Endodermal cell (in vitro differentiated cells): ENCODE data around the gene VGF. TPM values are rescaled to one million over a fixed set of nuclear protein-coding genes. Genes with fewer than 3 reads are reported as not detected.
"Not testable (repeated sequence)": the region's sequence is repeated elsewhere in the genome, so short reads cannot be mapped to it uniquely, and the experiment has no call there.

Source experiments
- DNase-seq: peaks from one replicate; pipeline ENCODE4 v3.0.0-alpha.2; 2017
- H3K27ac ChIP-seq: 2 replicates; pipeline ENCODE4 v1.5.1; 2013; ENCODE audit warnings: mild to moderate bottlenecking, low read depth, low read length, moderate library complexity
- H3K27me3 ChIP-seq: 2 replicates; pipeline ENCODE4 v1.6.1; 2013; ENCODE audit warnings: mild to moderate bottlenecking, low read length, moderate library complexity; ENCODE audit not compliant: insufficient read depth, control insufficient read depth, poor library complexity, severe bottlenecking
- H3K36me3 ChIP-seq: 2 replicates; pipeline ENCODE4 v1.7.0; 2013; ENCODE audit warnings: mild to moderate bottlenecking, low read length, moderate library complexity; ENCODE audit not compliant: control insufficient read depth, insufficient read depth
- H3K4me1 ChIP-seq: one replicate; pipeline ENCODE4 v1.7.0; 2013; ENCODE audit warnings: low read length; ENCODE audit not compliant: control insufficient read depth, insufficient read depth
- H3K4me3 ChIP-seq: 2 replicates; pipeline ENCODE4 v1.5.1; 2013; ENCODE audit warnings: mild to moderate bottlenecking, low read length, moderate library complexity
- H3K9ac ChIP-seq: 2 replicates; pipeline ENCODE4 v1.6.1; 2013; ENCODE audit warnings: mild to moderate bottlenecking, low read length, moderate library complexity; ENCODE audit not compliant: poor library complexity, severe bottlenecking; ENCODE audit errors: extremely low read depth
- H3K9me3 ChIP-seq: 2 replicates; pipeline ENCODE4 v1.6.1; 2013; ENCODE audit warnings: mild to moderate bottlenecking, low read length, moderate library complexity; ENCODE audit not compliant: control insufficient read depth
- H3K27ac Mint-ChIP-seq: 2 replicates; pipeline ENCODE4 v1.8.0; 2020; ENCODE audit warnings: mixed read lengths
- H3K27me3 Mint-ChIP-seq: 2 replicates; pipeline ENCODE4 v1.8.0; 2021; ENCODE audit warnings: mild to moderate bottlenecking, mixed read lengths; ENCODE audit not compliant: insufficient read depth
- H3K36me3 Mint-ChIP-seq: 2 replicates; pipeline ENCODE4 v1.8.0; 2020; ENCODE audit warnings: low read depth, mixed read lengths
- H3K4me1 Mint-ChIP-seq: 2 replicates; pipeline ENCODE4 v1.8.0; 2020; ENCODE audit warnings: mixed read lengths
- H3K4me3 Mint-ChIP-seq: 2 replicates; pipeline ENCODE4 v1.8.0; 2020; ENCODE audit warnings: mild to moderate bottlenecking, moderate library complexity, mixed read lengths
- H3K9me3 Mint-ChIP-seq: 2 replicates; pipeline ENCODE4 v1.8.0; 2020; ENCODE audit warnings: mild to moderate bottlenecking, mixed read lengths
- WGBS, 2 experiments: methylation state at CpG; one replicate each; pipeline versions ENCODE4 v1.1.5 to v1.1.7; 2013; ENCODE audit warnings: missing lambda C conversion rate in 2 of 2, mixed read lengths in 1 of 2; ENCODE audit not compliant: insufficient coverage in 1 of 2, insufficient read length in 1 of 2; 5-methylcytosine and 5-hydroxymethylcytosine counted together
- total RNA-seq, 2 donors: library from RNA; stranded (reverse); fragmentation: NEBNext Ultra II Directional in 1 of 2; extraction: Animal tissue kit (Norgen Biotek cat#: 25700) in 1 of 2; gene quantifications; 2 replicates in 1 of 2; 3 replicates in 1 of 2; pipeline ENCODE4 v1.2.1, GENCODE V29; 2021
- TF ChIP-seq, protein P1 (sequence below): fragments of 200-600 bp; sonication (generic); conservative IDR thresholded peaks from 2 replicates; pipeline ENCODE4 v1.5.0; 2021; ENCODE audit warnings: antibody characterized with exemption, mild to moderate bottlenecking

VGF gene
- total RNA-seq, 2 donors from 2014 or later: 2.8 TPM; not detected in 1

DNA sequence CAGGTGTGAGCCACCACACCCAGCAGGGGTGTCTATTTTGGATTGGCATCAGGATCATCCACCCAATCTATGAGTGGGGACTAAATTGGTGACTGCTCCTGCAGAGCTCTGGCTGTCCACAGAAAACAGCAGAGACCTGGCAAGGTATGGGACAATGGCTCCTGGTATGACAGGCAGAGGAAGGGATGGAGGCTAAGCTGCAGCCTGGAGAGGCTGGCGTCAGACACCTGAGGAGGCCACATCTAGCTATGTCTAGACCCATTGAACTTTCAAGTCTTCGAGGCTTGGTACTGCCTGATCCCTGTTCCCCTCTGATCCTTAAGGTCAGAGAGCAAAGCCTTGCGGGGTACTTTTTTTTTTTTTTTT lies 41.7 kb downstream of the VGF start:
- WGBS, 2 experiments: 93 to 100% methylated on average over 1 to 3 of the region's 3 CpGs
- Histone ChIP-seq H3K4me3 (no peak overlapping the region), H3K27ac (no peak overlapping the region), H3K9me3 (no peaks in the 10 kb centered on the region), H3K9ac (no peak overlapping the region), H3K36me3 (no peaks in the 10 kb centered on the region), H3K27me3 (no peaks in the 10 kb centered on the region), H3K4me1 (peaks cover 3% of the 10 kb centered on the region)
- H3K9me3 Mint-ChIP-seq: peaks cover 10% of the 10 kb centered on the region
- no peaks in the 10 kb centered on the region for H3K36me3 Mint-ChIP-seq
- DNase-seq: no peak
- no peak overlapping the region for H3K27ac Mint-ChIP-seq
- TF ChIP-seq, protein P1, sequence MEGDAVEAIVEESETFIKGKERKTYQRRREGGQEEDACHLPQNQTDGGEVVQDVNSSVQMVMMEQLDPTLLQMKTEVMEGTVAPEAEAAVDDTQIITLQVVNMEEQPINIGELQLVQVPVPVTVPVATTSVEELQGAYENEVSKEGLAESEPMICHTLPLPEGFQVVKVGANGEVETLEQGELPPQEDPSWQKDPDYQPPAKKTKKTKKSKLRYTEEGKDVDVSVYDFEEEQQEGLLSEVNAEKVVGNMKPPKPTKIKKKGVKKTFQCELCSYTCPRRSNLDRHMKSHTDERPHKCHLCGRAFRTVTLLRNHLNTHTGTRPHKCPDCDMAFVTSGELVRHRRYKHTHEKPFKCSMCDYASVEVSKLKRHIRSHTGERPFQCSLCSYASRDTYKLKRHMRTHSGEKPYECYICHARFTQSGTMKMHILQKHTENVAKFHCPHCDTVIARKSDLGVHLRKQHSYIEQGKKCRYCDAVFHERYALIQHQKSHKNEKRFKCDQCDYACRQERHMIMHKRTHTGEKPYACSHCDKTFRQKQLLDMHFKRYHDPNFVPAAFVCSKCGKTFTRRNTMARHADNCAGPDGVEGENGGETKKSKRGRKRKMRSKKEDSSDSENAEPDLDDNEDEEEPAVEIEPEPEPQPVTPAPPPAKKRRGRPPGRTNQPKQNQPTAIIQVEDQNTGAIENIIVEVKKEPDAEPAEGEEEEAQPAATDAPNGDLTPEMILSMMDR: no peak
- H3K4me3 Mint-ChIP-seq: no peak overlapping the region
- H3K4me1 Mint-ChIP-seq: peaks cover 37% of the 10 kb centered on the region
- H3K27me3 Mint-ChIP-seq: peaks cover 8% of the 10 kb centered on the region

DNA sequence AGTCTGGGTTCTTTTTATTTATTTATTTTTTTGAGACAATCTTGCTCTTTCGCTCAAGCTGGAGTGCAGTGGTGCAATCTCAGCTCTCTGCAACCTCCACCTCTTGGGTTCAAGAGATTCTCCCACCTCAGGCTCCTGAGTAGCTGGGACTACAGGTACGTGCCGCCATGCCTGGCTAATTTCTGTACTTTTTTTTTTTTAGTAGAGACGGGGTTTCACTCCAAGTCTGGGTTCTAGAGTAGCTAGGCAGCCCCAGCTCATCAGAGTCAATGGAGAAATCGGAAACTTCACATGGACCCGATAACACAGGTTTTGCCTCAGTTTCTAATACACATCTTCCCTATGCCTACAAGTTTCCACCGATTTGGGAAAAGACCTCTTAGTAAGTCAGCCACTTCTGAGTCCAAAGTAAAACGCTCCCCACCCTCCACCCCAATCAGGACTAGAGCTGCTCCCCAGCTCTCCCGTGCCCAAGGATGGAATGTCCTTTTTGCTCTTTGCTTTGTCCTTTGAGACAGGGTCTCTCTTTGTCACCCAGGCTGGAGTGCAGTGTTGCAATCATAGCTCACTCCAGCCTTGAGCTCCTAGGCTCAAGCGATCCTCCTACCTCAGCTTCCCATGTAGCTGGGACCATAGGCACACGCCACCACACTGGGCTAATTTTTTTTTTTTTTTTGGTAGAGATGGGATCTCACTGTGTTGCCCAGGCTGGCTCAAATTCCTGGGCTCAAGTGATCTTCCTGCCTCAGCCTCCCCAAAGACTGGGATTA lies 42.3 kb downstream of the VGF start:
- Histone ChIP-seq H3K4me3 (no peak overlapping the region), H3K9me3 (no peaks in the 10 kb centered on the region), H3K27me3 (no peaks in the 10 kb centered on the region), H3K4me1 (peaks cover 3% of the 10 kb centered on the region), H3K27ac (no peak overlapping the region), H3K36me3 (no peaks in the 10 kb centered on the region), H3K9ac (no peak overlapping the region)
- 90 to 95% methylated on average over 9 to 11 of the region's 11 CpGs for WGBS, 2 experiments
- Mint-ChIP-seq H3K27me3 (peaks cover 6% of the 10 kb centered on the region), H3K27ac (no peak overlapping the region), H3K36me3 (no peaks in the 10 kb centered on the region), H3K4me3 (no peak overlapping the region), H3K4me1 (peaks cover 36% of the 10 kb centered on the region), H3K9me3 (peaks cover 10% of the 10 kb centered on the region)
- DNase-seq: no peak
- TF ChIP-seq, protein P1: no peak

DNA sequence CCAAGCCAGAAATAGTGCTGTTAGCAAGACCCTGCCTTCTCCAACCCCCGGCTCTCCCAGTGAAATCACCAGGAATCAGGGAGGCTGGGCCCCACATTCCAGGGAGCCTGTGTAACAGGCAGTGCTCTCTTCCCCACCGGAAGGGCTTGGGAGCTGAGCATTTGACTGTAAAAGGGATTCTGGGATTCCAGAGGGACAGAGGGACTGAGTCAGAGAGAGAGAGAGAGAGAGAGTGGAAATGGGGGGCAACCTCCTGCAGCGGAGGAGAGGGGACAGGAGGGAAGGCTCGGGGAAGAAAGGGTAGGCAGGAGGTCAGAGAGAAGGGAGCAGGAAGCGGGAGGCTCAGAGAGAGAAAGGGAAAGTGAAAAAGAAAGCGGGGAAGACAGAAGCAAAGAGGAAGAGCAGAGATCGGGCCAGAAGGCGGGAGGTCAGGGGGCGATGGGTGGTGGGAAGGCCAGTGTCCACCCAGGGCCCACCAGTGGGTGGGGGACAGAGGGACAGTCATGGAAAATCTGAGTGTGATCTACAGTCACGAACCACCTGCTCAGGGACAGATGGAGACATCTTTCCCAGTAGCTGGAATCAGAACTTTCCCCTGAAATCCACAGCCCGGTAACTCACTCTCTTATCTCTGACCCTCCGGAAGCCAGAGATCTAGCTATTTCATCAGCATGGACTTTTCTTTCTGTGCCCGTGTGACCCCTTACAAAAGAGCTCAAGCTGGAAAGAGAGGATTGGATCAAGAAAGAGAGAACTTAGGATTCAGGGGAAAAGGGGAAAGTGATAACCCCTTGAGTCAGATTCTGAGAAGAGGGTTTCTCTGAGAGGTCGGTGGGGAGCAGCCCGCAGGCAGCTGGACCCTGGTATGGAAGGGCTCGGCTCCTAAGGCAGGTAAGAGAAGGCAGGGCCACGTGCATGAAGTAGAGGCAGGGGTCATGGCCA lies 43.1 kb downstream of the VGF start:
- peak; percentile 88 for DNase-seq
- Mint-ChIP-seq H3K4me3 (peak overlapping the region; percentile 27), H3K27ac (peak overlapping the region; percentile 92), H3K9me3 (peaks cover 10% of the 10 kb centered on the region), H3K4me1 (peaks cover 29% of the 10 kb centered on the region), H3K36me3 (no peaks in the 10 kb centered on the region), H3K27me3 (peaks cover 4% of the 10 kb centered on the region)
- Histone ChIP-seq H3K4me3 (no peak overlapping the region), H3K27ac (peak overlapping the region; percentile 32), H3K4me1 (peaks cover 3% of the 10 kb centered on the region), H3K36me3 (no peaks in the 10 kb centered on the region), H3K9me3 (no peaks in the 10 kb centered on the region), H3K9ac (no peak overlapping the region), H3K27me3 (no peaks in the 10 kb centered on the region)
- 59 to 63% methylated on average over 14 to 17 of the region's 17 CpGs for WGBS, 2 experiments
- TF ChIP-seq, protein P1: no peak

GRCh38 chr7:101121631-101121990 lies 43.8 kb downstream of the VGF start:
- H3K27ac Mint-ChIP-seq, H3K9me3 ChIP-seq, H3K9ac ChIP-seq: not testable (repeated sequence)

More at GRCh38 chr7:101121631-101121990, 43.8 kb downstream of the VGF start:
- peak overlapping the region; percentile 27 for H3K4me3 Mint-ChIP-seq
- H3K4me1 ChIP-seq, H3K4me3 ChIP-seq, H3K36me3 Mint-ChIP-seq, H3K27ac ChIP-seq, H3K36me3 ChIP-seq, DNase-seq, H3K27me3 Mint-ChIP-seq, H3K27me3 ChIP-seq, H3K9me3 Mint-ChIP-seq: not testable (repeated sequence)
- peaks cover 23% of the 10 kb centered on the region for H3K4me1 Mint-ChIP-seq
- WGBS, 2 experiments: 87 to 100% methylated on average over 3 to 9 of the region's 9 CpGs
